ENCODE measurements around the gene PRKAG2. TPM values are rescaled to one million over a fixed set of nuclear protein-coding genes. Genes with fewer than 3 reads are reported as not detected.

PRKAG2 gene
- total and polyA plus RNA-seq, 2 of the 13 experiments (the other 11 are each of a cell fraction or from before 2014, with no cell fraction given): 0.90 to 1.3 TPM

- Histone ChIP-seq H3K4me1 (ENCODE audit: insufficient read depth, low read length) (no peaks in the 10 kb centered on the region), H3K36me3 (replicated peaks in 1 of 2; ENCODE audit: control insufficient read depth in 1 of 2, insufficient read depth in 2 of 2, low read length in 2 of 2) (no peaks in the 10 kb centered on the region), H2AFZ (ENCODE audit: low read length) (no peak overlapping the region), H3K9me3 (ENCODE audit: low read length) (no peaks in the 10 kb centered on the region), H3K4me2 (ENCODE audit: low read depth, low read length) (no peak overlapping the region), H3K27me3 (ENCODE audit: control insufficient read depth in 1 of 2, insufficient read depth in 2 of 2, low read length in 2 of 2) (peaks cover 2 to 44% of the 10 kb centered on the region in 2 experiments; a peak in 4 of 5 replicates), H3K27ac (ENCODE audit: extremely low read length, insufficient read depth, low read length) (no peak overlapping the region), H4K20me1 (ENCODE audit: insufficient read depth, low read length) (no peaks in the 10 kb centered on the region), H3K79me2 (ENCODE audit: insufficient read depth, low read length) (no peaks in the 10 kb centered on the region), H3K4me3 (replicated peaks in 1 of 3; ENCODE audit: insufficient read depth in 1 of 3, low read depth in 2 of 3, low read length in 3 of 3) (no peak overlapping the region), H3K9ac (ENCODE audit: insufficient read depth, low read depth, low read length) (no peak overlapping the region)
- intact Hi-C loops (cut with micrococcal nuclease; ENCODE audit: unreplicated experiment): no loop called here
- FAIRE-seq (no peak), DNase-seq (ENCODE audit: low spot score) (no peak), ATAC-seq (no peak)
- CTCF ChIA-PET (ENCODE audit: low intra/inter-chr PET ratio, low total read pairs): no interaction called here
- 48% methylated on average over 17 of the region's 17 CpGs for WGBS (ENCODE audit: low lambda C conversion rate)
- in situ Hi-C loops (cut with HindIII; ENCODE audit: extremely low pct_ligation_motif_present, low pct_unique_long_range_greater_than_20kb): no loop called here
- no TSS peak for BruUV-seq (replicated peaks)
- POLR2A ChIA-PET: no interaction called here
- TF ChIP-seq ZNF737 (CRISPR knock-in tag; IDR thresholded peaks at IDR 0.05; ENCODE audit: borderline replicate concordance) (no peak), YEATS2 (CRISPR knock-in tag; IDR thresholded peaks at IDR 0.05; ENCODE audit: borderline replicate concordance) (no peak), ZMYM3 (CRISPR knock-in tag; IDR thresholded peaks at IDR 0.05) (no peak), ZNF512B (CRISPR knock-in tag; IDR thresholded peaks at IDR 0.05; ENCODE audit: borderline replicate concordance) (no peak), ZNF407 (CRISPR knock-in tag; IDR thresholded peaks at IDR 0.05; ENCODE audit: not compliant biosample characterization) (no peak), ZNF83 (CRISPR knock-in tag; IDR thresholded peaks at IDR 0.05; ENCODE audit: borderline replicate concordance) (no peak), HIC2 (CRISPR knock-in tag; IDR thresholded peaks at IDR 0.05; ENCODE audit: low read depth) (no peak), ZZZ3 (CRISPR knock-in tag; IDR thresholded peaks at IDR 0.05; ENCODE audit: borderline replicate concordance) (no peak), ZFAT (CRISPR knock-in tag; conservative IDR thresholded peaks at IDR 0.05) (no peak), ZNF550 (CRISPR knock-in tag; IDR thresholded peaks at IDR 0.05; ENCODE audit: borderline replicate concordance) (no peak)
Measured at GRCh38 chr7:151541709-151542499, 335.0 kb downstream of the PRKAG2 start.
